ENCODE measurements around the gene NSD2.

GRCh38 chr4:1922821-1923220 is 51.6 kb downstream of the NSD2 start:
- TF ChIP-seq CTCF (IDR thresholded peaks at IDR 0.05; ENCODE audit: insufficient read depth, low read length) (no peak), POLR2AphosphoS5 (IDR thresholded peaks at IDR 0.05; ENCODE audit: low read depth) (no peak), REST (IDR thresholded peaks at IDR 0.05; ENCODE audit: insufficient replicate concordance, low read depth) (no peak), GABPA (IDR thresholded peaks at IDR 0.05; ENCODE audit: low read depth) (no peak), SPI1 (IDR thresholded peaks at IDR 0.05; ENCODE audit: borderline replicate concordance, low read depth) (no peak)
